OCI-LY3 (cell line): ENCODE data around the gene HSPB9.

Experiments
- CTCF ChIP-seq: fragments of 200-600, 300-600 bp; sonication (generic); IDR thresholded peaks from 2 replicates; pipeline ENCODE4 v1.5.1; 2014; ENCODE audit warnings: antibody characterized with exemption, low read length, low read depth
- EZH2phosphoT487 ChIP-seq: fragments of 200-600 bp; shearing (Covaris generic); IDR thresholded peaks from 2 replicates; pipeline ENCODE4 v1.6.1; 2018; ENCODE audit warnings: antibody characterized with exemption, mixed run types, low read depth

- TF ChIP-seq CTCF (no peak), EZH2phosphoT487 (no peak)
These were observed 43.1 kb upstream of the HSPB9 start for GRCh38 chr17:42079541-42079940.
